Ishikawa (cell line): ENCODE results near the gene ZNF608.

Source experiments
- CEBPB ChIP-seq: IDR thresholded peaks from 2 replicates; pipeline ENCODE4 v1.6.1; 2012
- CREB1 ChIP-seq: IDR thresholded peaks from 2 replicates; pipeline ENCODE4 v1.6.1; 2012; ENCODE audit warnings: low read depth
- EGR1 ChIP-seq: IDR thresholded peaks from 2 replicates; pipeline ENCODE4 v1.6.1; 2012
- EP300 ChIP-seq: IDR thresholded peaks from 2 replicates; pipeline ENCODE4 v1.6.1; 2012; ENCODE audit warnings: borderline replicate concordance
- NFIC ChIP-seq: IDR thresholded peaks from 2 replicates; pipeline ENCODE4 v1.6.1; 2012
- RAD21 ChIP-seq: IDR thresholded peaks from 2 replicates; pipeline ENCODE4 v1.6.1; 2012; ENCODE audit warnings: low read depth
- TAF1 ChIP-seq: IDR thresholded peaks from 2 replicates; pipeline ENCODE4 v1.6.1; 2012; ENCODE audit warnings: low read depth, mild to moderate bottlenecking
- TCF12 ChIP-seq: IDR thresholded peaks from 2 replicates; pipeline ENCODE4 v1.6.1; 2012; ENCODE audit warnings: low read depth
- TEAD4 ChIP-seq: IDR thresholded peaks from 2 replicates; pipeline ENCODE4 v1.6.1; 2012
- ZBTB7A ChIP-seq: IDR thresholded peaks from 2 replicates; pipeline ENCODE4 v1.6.1; 2012; ENCODE audit warnings: low read depth
- TF ChIP-seq, protein P1 (sequence below): IDR thresholded peaks from 2 replicates; pipeline ENCODE4 v1.6.1; 2012
- TF ChIP-seq, protein P2 (sequence below): IDR thresholded peaks from 2 replicates; pipeline ENCODE4 v1.6.1; 2012; ENCODE audit warnings: low read depth, mild to moderate bottlenecking
- TF ChIP-seq, protein P3 (sequence below): IDR thresholded peaks from 2 replicates; pipeline ENCODE4 v1.6.1; 2012

DNA sequence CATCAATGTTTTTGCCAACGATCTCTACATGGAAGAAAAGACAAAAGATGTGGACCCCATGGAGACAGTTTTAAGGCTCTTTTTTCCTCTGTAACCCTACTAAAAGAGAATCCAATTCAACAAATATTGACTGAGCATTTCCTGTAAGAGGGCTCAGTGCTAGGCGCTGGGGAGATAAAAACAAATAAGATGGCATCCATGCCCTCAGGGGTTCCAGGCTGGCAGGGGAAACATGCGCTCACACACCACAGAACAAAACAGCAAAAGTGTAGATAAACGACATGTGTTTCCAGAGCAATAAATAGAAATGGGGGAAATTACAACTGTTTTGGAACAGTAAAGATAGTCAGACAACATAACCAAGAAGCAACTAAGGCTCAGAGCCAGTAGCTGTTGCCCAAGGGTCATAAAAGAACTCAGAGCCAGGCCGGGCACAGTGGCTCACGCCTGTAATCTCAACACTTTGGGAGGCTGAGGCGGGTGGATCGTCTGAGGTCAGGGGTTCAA is 25.2 kb downstream of the ZNF608 start:
- TF ChIP-seq, protein P1, sequence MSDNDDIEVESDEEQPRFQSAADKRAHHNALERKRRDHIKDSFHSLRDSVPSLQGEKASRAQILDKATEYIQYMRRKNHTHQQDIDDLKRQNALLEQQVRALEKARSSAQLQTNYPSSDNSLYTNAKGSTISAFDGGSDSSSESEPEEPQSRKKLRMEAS, result no peak
- TF ChIP-seq TEAD4 (no peak), EP300 (no peak), RAD21 (no peak), CEBPB (no peak), ZBTB7A (no peak), CREB1 (no peak), TCF12 (no peak), TAF1 (no peak), NFIC (no peak), EGR1 (no peak)
- TF ChIP-seq, protein P2, sequence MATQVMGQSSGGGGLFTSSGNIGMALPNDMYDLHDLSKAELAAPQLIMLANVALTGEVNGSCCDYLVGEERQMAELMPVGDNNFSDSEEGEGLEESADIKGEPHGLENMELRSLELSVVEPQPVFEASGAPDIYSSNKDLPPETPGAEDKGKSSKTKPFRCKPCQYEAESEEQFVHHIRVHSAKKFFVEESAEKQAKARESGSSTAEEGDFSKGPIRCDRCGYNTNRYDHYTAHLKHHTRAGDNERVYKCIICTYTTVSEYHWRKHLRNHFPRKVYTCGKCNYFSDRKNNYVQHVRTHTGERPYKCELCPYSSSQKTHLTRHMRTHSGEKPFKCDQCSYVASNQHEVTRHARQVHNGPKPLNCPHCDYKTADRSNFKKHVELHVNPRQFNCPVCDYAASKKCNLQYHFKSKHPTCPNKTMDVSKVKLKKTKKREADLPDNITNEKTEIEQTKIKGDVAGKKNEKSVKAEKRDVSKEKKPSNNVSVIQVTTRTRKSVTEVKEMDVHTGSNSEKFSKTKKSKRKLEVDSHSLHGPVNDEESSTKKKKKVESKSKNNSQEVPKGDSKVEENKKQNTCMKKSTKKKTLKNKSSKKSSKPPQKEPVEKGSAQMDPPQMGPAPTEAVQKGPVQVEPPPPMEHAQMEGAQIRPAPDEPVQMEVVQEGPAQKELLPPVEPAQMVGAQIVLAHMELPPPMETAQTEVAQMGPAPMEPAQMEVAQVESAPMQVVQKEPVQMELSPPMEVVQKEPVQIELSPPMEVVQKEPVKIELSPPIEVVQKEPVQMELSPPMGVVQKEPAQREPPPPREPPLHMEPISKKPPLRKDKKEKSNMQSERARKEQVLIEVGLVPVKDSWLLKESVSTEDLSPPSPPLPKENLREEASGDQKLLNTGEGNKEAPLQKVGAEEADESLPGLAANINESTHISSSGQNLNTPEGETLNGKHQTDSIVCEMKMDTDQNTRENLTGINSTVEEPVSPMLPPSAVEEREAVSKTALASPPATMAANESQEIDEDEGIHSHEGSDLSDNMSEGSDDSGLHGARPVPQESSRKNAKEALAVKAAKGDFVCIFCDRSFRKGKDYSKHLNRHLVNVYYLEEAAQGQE, result no peak
- TF ChIP-seq, protein P3, sequence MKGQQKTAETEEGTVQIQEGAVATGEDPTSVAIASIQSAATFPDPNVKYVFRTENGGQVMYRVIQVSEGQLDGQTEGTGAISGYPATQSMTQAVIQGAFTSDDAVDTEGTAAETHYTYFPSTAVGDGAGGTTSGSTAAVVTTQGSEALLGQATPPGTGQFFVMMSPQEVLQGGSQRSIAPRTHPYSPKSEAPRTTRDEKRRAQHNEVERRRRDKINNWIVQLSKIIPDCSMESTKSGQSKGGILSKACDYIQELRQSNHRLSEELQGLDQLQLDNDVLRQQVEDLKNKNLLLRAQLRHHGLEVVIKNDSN, result no peak
